ENCODE results near the gene TMEM218. TPM values are rescaled to one million over a fixed set of nuclear protein-coding genes. Genes with fewer than 3 reads are reported as not detected.
"Not testable (repeated sequence)": the region's sequence is repeated elsewhere in the genome, so short reads cannot be mapped to it uniquely, and the experiment has no call there.

TMEM218 gene
- total RNA-seq, 1 donor from 2014 or later: 23.9 TPM

DNA sequence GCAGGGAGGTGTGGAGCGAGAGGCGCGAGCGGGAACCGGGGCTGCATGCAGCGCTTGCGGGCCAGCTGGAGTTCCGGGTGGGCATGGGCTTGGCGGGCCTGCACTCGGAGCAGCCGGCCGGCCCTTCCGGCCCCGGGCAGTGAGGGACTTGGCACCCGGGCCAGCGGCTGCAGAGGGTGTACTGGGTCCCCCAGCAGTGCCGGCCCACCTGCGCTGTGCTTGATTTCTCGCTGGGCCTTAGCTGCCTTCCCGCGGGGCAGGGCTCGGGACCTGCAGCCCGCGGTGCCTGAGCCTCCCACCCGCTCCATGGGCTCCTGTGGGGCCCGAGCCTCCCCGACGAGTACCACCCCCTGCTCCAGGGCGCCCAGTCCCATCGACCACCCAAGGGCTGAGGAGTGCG lies 21.9 kb downstream of the TMEM218 start:
- DNase-seq: not testable (repeated sequence)

GRCh38 chr11:125088576-125089455 lies 22.6 kb downstream of the TMEM218 start:
- no peak for DNase-seq

DNA sequence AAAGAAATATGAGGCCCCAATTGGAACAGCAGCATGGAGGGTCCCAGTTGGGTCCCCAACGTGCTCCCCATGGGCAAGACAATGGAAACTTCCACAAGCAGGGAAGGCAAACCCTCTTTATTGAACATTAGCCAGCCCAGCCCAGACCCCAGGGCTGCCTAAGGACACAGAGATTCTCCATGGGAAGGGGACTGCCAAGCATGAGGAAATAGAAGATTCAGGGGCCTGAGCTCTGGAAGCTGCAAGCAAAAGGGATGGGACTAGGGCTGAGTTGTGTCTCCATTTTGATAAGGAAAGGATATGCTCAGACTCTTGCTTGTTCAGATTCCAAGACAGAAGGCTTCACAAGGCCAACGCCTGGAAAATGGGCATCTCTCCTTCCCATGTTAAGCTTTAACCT lies 23.3 kb downstream of the TMEM218 start:
- no peak for DNase-seq

DNA sequence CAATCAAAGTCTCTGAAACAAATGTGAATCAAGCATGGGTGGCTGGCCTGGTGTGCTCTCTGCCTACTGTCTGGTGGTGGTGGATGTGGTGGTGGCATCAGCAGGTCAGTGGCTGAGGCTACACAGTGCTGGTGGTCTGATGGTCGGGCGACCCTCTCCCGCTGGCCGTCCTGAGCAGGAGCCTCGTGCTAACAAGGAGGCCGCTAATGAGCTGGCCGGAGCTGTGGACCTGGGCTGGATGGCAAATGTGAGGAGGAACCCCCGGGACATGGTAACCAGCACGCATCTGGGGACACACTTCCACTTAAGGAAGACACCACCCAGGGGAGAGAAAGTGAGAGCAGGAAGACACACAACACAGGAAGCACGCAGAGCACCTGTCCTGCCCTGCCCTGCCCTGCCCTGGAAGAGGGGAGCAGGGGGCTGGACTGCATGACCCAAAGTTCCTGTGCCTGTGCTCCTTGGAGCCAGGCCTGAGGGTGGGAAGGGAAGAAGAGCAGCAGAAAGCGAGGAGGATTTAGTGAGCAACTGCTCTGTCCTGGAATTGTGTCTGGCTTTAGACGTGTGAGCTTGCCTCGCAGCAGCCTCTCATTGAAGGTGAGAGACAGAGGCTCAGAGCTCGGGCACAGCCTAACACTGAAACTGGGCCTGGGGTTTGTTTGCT lies 24.7 kb downstream of the TMEM218 start:
- no peak for DNase-seq

- DNase-seq: no peak
Measured at GRCh38 chr11:125085301-125086081, 25.9 kb downstream of the TMEM218 start.

DNA sequence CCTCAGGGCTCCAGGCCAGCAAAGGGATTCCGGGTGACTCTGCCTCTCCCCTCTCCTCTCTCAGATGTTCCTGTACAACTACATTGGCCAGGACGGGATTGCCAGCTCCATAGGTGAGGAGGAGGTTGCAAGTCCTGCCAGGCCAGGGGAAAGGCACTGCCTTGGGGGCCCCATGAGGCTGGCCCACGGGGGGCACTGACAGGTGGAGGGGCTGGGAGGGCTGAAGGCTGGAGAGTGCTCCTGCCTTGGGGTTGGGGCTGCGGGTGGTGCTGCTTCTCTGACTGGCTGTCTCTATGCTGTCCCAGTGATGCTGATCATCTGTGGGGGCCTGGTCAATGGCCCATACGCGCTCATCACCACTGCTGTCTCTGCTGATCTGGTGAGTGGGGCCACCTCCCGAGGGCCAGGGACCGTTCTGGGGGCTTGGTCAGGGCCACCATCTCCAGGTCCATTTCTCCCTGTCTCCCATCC lies 26.6 kb downstream of the TMEM218 start:
- DNase-seq: no peak

DNA sequence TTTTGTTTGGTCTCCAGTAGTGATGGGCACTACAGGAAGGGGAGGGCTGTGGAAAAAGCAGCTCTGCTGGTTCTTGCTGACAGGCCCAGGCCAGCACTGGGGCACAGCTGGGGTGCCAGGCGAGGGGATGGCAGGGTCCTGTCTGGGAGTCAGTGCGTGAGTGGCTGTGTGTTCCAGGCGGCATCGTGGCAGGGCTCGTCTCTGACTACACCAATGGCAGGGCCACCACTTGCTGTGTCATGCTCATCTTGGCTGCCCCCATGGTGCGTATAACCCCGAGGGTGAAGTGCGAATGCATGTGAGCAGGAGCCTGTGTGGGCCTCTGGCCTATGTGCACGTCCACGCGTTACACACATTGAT lies 27.4 kb downstream of the TMEM218 start:
- DNase-seq: no peak

GRCh38 chr11:125083312-125084056 lies 27.9 kb downstream of the TMEM218 start:
- no peak for DNase-seq

- no peak for DNase-seq
Measured at GRCh38 chr11:125082611-125083311, 28.7 kb downstream of the TMEM218 start.

DNA sequence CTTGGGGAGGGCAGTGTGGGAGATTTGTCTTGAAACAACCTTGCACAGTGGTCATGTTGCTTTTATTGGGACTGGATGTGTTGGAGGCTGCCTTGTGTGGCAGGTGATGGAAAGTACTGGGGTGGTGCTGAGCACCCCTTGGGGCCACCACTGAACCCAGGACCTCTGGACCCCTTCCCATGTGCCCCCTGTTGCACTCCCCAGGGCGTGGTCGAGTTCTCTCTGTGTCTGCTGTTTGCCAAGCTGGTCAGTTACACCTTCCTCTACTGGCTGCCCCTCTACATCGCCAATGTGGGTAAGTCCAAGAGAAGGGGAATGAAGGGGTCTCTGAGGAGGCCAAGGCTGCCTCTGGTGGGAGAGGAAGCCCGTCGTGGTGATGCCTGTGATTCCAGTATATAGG lies 29.4 kb downstream of the TMEM218 start:
- DNase-seq: no peak

GRCh38 chr11:125081098-125081798 lies 30.2 kb downstream of the TMEM218 start:
- DNase-seq: no peak

DNA sequence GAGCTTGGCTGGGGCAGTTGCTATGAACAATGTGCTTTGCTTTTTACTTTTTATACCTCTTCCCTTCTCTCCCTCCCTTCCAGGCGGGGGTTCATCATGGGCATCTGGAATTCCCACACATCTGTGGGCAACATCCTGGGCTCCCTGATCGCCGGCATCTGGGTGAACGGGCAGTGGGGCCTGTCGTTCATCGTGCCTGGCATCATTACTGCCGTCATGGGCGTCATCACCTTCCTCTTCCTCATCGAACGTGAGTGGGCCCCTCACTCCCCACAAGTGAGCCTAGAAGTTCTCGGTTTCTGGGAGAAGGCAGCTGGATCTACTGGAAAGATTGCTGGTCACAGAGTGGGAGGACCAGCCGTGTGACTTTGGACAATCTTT lies 30.9 kb downstream of the TMEM218 start:
- DNase-seq: no peak

GRCh38 chr11:125079878-125080530 lies 31.4 kb downstream of the TMEM218 start:
- DNase-seq: no peak

DNA sequence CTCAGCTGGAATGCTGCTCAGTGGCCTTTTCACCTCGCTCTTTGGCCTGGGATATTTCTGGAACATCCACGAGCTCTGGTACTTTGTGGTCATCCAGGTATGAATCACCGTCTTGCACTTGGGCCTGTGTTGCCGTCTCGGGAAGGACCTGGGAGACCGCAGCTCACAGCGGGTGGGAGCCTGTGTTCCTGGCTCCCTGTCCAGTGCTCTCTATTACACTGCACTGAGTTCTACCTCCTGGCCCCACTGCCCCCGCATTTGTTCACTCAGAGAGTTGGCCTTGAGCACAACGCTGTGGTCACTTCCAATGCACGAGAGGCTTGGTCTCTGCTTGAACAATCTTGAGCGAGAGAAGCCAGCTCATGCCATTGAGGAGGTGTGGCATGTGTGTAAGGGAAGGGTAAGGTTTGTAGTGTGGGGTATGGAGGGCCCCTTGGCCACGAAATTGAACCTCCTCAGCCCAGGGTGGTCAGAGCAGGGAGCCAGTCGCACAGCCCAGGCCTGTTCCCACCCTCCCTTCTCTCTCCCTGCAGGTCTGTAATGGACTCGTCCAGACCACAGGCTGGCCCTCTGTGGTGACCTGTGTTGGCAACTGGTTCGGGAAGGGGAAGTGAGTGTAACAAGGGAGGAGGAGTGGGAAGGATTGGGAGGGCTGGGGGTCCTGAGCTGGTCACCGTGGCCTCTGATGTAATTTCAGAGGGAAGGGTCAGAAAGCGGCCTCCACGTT lies 32.1 kb downstream of the TMEM218 start:
- DNase-seq: no peak

DNA sequence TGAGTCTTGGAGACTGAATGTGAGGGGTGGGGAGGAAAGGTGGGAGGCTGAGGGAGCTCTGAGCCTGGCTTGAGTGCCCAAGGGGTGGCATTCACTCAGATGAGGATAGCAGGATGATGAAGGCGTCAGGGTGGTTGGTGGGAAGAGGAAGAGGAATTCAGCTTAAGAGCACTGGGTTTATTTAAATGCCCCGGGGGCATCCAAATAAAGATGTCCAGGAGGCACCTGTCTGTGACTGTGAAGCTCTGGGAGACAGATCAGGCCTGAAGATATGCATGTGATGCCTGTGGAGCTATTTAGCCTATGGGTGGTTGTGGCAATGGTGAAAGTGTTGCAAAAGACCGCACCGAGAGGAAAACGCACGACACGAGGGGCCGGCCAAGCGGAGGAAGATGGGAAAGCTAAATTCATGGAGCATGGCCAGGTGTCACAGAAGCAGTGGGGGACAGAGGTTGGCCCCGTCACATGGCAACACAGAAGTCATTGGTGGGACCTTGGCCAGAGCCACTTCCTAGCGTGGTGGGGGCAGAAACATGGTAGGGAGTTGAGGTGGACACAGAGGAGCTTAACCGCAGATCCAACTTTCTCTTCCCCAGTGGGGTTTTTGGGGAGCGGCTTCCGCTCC lies 32.8 kb downstream of the TMEM218 start:
- DNase-seq: no peak

DNA sequence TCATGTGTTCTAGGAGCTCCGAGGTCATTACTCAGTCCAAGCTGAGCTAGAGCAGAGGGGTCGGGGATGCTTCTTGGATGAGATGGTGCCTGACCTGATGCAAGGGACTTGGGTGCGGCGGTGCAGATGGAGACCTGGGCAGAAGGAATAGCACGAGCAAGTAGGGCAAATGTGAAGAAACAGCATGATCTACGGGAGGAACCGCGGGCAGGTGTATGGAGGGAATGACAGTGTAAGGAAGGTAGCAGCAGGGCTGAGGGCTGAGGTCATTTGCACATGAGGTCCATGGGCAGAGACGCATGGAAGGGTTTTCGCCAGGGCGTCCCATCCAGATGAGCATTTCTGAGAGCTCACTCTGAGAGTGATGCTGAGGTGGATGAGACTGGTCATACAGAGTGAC lies 33.4 kb downstream of the TMEM218 start:
- DNase-seq: no peak

GRCh38 chr11:125076378-125076945 lies 35.0 kb downstream of the TMEM218 start:
- no peak for DNase-seq

GRCh38 chr11:125075900-125076317 lies 35.5 kb downstream of the TMEM218 start:
- DNase-seq: no peak

- DNase-seq: no peak
Measured at GRCh38 chr11:125075242-125075625, 36.2 kb downstream of the TMEM218 start.
